Measurements from ENCODE around the gene TYMP. TPM values are rescaled to one million over a fixed set of nuclear protein-coding genes. Genes with fewer than 3 reads are reported as not detected.

Gene TYMP
- total RNA-seq, 6 experiments from 2014 or later, result 30.6 to 223 (median 88.2) TPM

- no peaks in the 10 kb centered on the region for H3K27me3 ChIP-seq
- H3K4me3 ChIP-seq, result peak overlapping the region in 1 of 3 donors; percentile 93
- WGBS (ENCODE audit: insufficient coverage, low coverage, low lambda C conversion rate, missing lambda C conversion rate), result 85% methylated on average over 5 of the region's 41 CpGs
- intact Hi-C loops (cut with DNase I), result no loop called here
- no peaks in the 10 kb centered on the region for H3K9me3 ChIP-seq
- TF ChIP-seq CTCF (IDR thresholded peaks at IDR 0.05) (no peak), POLR2A (IDR thresholded peaks at IDR 0.05) (no peak)
- no peak for ATAC-seq
- H3K4me1 ChIP-seq, result peaks cover 0 to 10% (median 4%) of the 10 kb centered on the region in 4 donors
- DNase-seq, result peak in 1 of 3 donors; percentile 44
- H3K36me3 ChIP-seq, result peaks cover 0 to 17% (median 3%) of the 10 kb centered on the region in 4 donors
- no peak overlapping the region for H3K27ac ChIP-seq
Measured at GRCh38 chr22:50505776-50506610, 23.8 kb downstream of the TYMP start.

GRCh38 chr22:50505276-50505775 lies 24.5 kb downstream of the TYMP start:
- H3K27ac ChIP-seq, result no peak overlapping the region
- H3K4me1 ChIP-seq, result peaks cover 0 to 10% (median 4%) of the 10 kb centered on the region in 4 donors
- H3K9me3 ChIP-seq, result no peaks in the 10 kb centered on the region
- H3K27me3 ChIP-seq, result no peaks in the 10 kb centered on the region
- intact Hi-C loops (cut with DNase I), result no loop called here
- DNase-seq, result no peak
- no peak overlapping the region for H3K4me3 ChIP-seq
- WGBS (ENCODE audit: insufficient coverage, low coverage, low lambda C conversion rate, missing lambda C conversion rate), result 100% methylated on average over 1 of the region's 14 CpGs
- no peak for TF ChIP-seq CTCF (IDR thresholded peaks at IDR 0.05)
- no peak for TF ChIP-seq POLR2A (IDR thresholded peaks at IDR 0.05)
- no peak for ATAC-seq
- H3K36me3 ChIP-seq, result peaks cover 0 to 17% (median 3%) of the 10 kb centered on the region in 4 donors

GRCh38 chr22:50504369-50505211 lies 25.2 kb downstream of the TYMP start:
- DNase-seq (no peak), ATAC-seq (no peak)
- Histone ChIP-seq H3K9me3 (no peaks in the 10 kb centered on the region), H3K36me3 (peaks cover 0 to 17% (median 3%) of the 10 kb centered on the region in 4 donors), H3K4me3 (no peak overlapping the region), H3K27ac (no peak overlapping the region), H3K27me3 (no peaks in the 10 kb centered on the region), H3K4me1 (peaks cover 0 to 10% (median 4%) of the 10 kb centered on the region in 4 donors)
- intact Hi-C loops (cut with DNase I), result no loop called here
- 86% methylated on average over 9 of the region's 44 CpGs for WGBS (ENCODE audit: insufficient coverage, low coverage, low lambda C conversion rate, missing lambda C conversion rate)
- TF ChIP-seq CTCF (IDR thresholded peaks at IDR 0.05) (no peak), POLR2A (IDR thresholded peaks at IDR 0.05) (no peak)

GRCh38 chr22:50503475-50504145 lies 26.2 kb downstream of the TYMP start:
- no CpG with 5 or more reads among the region's 26 CpGs for WGBS (ENCODE audit: insufficient coverage, low coverage, low lambda C conversion rate, missing lambda C conversion rate)
- no peaks in the 10 kb centered on the region for H3K27me3 ChIP-seq
- intact Hi-C loops (cut with DNase I), result no loop called here
- H3K36me3 ChIP-seq, result peaks cover 0 to 17% (median 3%) of the 10 kb centered on the region in 4 donors
- DNase-seq (no peak), ATAC-seq (no peak)
- TF ChIP-seq POLR2A (IDR thresholded peaks at IDR 0.05) (no peak), CTCF (IDR thresholded peaks at IDR 0.05) (no peak)
- H3K9me3 ChIP-seq, result no peaks in the 10 kb centered on the region
- H3K4me1 ChIP-seq, result peaks cover 0 to 5% (median 3%) of the 10 kb centered on the region in 4 donors
- no peak overlapping the region for H3K4me3 ChIP-seq
- no peak overlapping the region for H3K27ac ChIP-seq
